Prostate gland (tissue), 2 donors: ENCODE data around the gene DOCK10.

Experiments
- POLR2A ChIP-seq: fragments of 450-650 bp; IDR thresholded peaks from one replicate; pipeline ENCODE4 v1.6.1; 2016; ENCODE audit warnings: antibody characterized with exemption, mild to moderate bottlenecking
- POLR2AphosphoS5 ChIP-seq: sonication (generic); formaldehyde crosslinking; IDR thresholded peaks from one replicate; pipeline ENCODE4 v1.6.1; 2017; ENCODE audit warnings: antibody characterized with exemption
- TF ChIP-seq, protein P1 (sequence below), 4 experiments: fragments of 200-600 bp in 2 of 4; fragments of 450-650 bp in 2 of 4; sonication (generic) in 2 of 4; IDR thresholded peaks; 1 replicate in 3 of 4; 2 replicates in 1 of 4; pipeline ENCODE4 v1.5.1; 2016 to 2019; ENCODE audit warnings: antibody characterized with exemption in 4 of 4, mild to moderate bottlenecking in 2 of 4, moderate library complexity in 2 of 4

- TF ChIP-seq, protein P1, sequence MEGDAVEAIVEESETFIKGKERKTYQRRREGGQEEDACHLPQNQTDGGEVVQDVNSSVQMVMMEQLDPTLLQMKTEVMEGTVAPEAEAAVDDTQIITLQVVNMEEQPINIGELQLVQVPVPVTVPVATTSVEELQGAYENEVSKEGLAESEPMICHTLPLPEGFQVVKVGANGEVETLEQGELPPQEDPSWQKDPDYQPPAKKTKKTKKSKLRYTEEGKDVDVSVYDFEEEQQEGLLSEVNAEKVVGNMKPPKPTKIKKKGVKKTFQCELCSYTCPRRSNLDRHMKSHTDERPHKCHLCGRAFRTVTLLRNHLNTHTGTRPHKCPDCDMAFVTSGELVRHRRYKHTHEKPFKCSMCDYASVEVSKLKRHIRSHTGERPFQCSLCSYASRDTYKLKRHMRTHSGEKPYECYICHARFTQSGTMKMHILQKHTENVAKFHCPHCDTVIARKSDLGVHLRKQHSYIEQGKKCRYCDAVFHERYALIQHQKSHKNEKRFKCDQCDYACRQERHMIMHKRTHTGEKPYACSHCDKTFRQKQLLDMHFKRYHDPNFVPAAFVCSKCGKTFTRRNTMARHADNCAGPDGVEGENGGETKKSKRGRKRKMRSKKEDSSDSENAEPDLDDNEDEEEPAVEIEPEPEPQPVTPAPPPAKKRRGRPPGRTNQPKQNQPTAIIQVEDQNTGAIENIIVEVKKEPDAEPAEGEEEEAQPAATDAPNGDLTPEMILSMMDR (IDR thresholded peaks at IDR 0.05), result no peak
- TF ChIP-seq POLR2AphosphoS5, result no peak
- TF ChIP-seq POLR2A, result no peak
Observed at GRCh38 chr2:224918626-224919471, 123.4 kb downstream of the DOCK10 start.
